Muscle layer of colon (tissue), 2 donors: Measurements from ENCODE around the gene ERC1.
"Not testable (repeated sequence)": the region's sequence is repeated elsewhere in the genome, so short reads cannot be mapped to it uniquely, and the experiment has no call there.

ENCODE experiments used
- H3K27ac ChIP-seq: one replicate; pipeline ENCODE4 v1.7.0; 2013; ENCODE audit warnings: low read depth, mild to moderate bottlenecking, low read length, moderate library complexity
- H3K27me3 ChIP-seq, 2 donors: one replicate each; pipeline ENCODE4 v1.7.0; 2013; ENCODE audit warnings: low read length in 2 of 2, mild to moderate bottlenecking in 2 of 2; ENCODE audit not compliant: insufficient read depth in 2 of 2, control insufficient read depth in 1 of 2
- H3K36me3 ChIP-seq: one replicate; pipeline ENCODE4 v1.7.0; 2013; ENCODE audit warnings: mild to moderate bottlenecking, low read length; ENCODE audit not compliant: insufficient read depth
- H3K4me1 ChIP-seq: one replicate; pipeline ENCODE4 v1.7.0; 2013; ENCODE audit warnings: mild to moderate bottlenecking, low read length; ENCODE audit not compliant: insufficient read depth
- H3K4me3 ChIP-seq, 2 donors: one replicate each; pipeline ENCODE4 v1.7.0; 2013; ENCODE audit warnings: low read length in 2 of 2, low read depth in 1 of 2, mild to moderate bottlenecking in 1 of 2, moderate library complexity in 1 of 2
- H3K9ac ChIP-seq: one replicate; pipeline ENCODE4 v1.7.0; 2013; ENCODE audit warnings: low read length
- H3K9me3 ChIP-seq: one replicate; pipeline ENCODE4 v1.7.0; 2013; ENCODE audit warnings: mild to moderate bottlenecking, low read length
- donor health status: abdominal sarcoma.
- donor health status: Adenocarcinoma of cecum.

Gene ERC1

DNA sequence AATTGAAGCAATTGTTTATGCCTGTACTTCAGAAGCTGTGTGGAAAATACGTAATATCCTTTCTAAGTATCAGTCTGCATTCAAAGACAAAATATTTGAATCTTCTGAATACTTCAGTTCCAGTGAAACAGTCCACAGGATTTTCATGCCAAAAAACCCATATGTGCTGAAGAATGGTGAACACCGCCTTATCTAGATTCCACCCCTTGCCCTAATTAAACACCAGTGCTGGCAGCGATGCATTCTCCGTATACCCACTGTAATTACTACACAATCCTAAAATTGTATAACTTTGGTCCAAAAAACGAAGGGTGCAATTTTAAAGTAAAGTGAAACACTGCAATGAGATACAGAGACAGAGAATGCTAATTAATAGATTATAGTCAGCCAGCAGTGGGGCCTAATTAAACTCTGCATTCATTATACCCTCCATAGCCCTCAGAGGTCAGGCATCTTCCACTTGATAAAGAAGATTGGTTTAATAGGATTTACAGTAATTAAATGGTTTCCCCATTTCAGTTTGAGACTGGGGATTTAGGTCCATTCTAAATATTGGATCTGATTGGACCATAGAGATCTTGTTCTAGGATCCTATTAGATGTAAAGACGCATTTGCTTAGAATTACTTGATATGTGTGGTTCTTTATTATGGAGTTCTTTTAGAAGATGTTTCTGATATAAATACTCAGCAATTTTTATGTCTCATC is 43.9 kb downstream of the ERC1 start:
- H3K4me1 ChIP-seq, result no peaks in the 10 kb centered on the region
- H3K27ac ChIP-seq, result no peak overlapping the region

DNA sequence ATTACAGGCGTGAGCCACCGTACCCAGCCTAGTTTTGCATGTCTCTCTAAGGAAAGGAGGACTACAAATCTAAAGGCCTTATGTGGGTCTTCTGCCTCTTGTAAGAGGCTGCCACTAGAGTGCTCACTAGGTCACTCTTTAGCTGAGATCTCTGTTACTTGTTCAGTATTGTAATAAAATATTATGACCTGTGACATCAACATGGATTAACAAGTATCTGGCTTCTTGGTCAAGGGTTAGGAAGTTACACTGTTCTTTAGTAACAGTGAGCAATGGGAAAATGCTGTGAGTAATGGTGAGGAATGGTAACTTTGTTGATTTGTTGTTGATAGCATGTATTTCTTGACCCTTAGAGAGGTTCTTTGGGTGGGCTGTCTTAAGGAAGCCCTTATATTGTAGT is 50.5 kb downstream of the ERC1 start:
- no peaks in the 10 kb centered on the region for H3K36me3 ChIP-seq
- H3K4me1 ChIP-seq, result no peaks in the 10 kb centered on the region
- no peak overlapping the region for H3K9ac ChIP-seq
- no peaks in the 10 kb centered on the region for H3K9me3 ChIP-seq
- no peak overlapping the region for H3K27ac ChIP-seq
- no peak overlapping the region for H3K4me3 ChIP-seq
- H3K27me3 ChIP-seq, result no peaks in the 10 kb centered on the region

More for the DNA sequence above, 43.9 kb downstream of the ERC1 start:
- Histone ChIP-seq H3K9ac (no peak overlapping the region), H3K4me3 (no peak overlapping the region), H3K27me3 (no peaks in the 10 kb centered on the region), H3K9me3 (no peaks in the 10 kb centered on the region), H3K36me3 (no peaks in the 10 kb centered on the region)

DNA sequence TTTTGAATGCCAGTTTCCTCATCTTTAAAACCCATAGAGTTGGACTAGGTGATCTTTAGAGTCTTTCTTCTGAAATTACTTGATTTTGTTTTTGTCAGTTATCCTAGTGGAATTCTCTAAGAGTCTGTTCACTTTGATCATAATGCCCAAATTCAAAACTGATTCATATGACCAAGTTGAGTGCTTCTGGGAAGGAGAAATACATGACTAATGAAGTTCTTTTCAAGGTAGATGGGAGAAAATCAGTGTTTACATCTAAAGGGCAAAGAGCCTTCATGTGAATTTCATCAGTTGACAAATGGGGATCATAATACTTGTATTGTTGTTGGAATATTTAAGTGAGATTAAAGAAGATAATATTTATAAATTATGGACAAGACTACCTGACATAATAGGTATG is 53.2 kb downstream of the ERC1 start:
- Histone ChIP-seq H3K9ac (no peak overlapping the region), H3K4me1 (no peaks in the 10 kb centered on the region), H3K27ac (no peak overlapping the region), H3K4me3 (no peak overlapping the region), H3K36me3 (no peaks in the 10 kb centered on the region), H3K9me3 (no peaks in the 10 kb centered on the region), H3K27me3 (no peaks in the 10 kb centered on the region)

DNA sequence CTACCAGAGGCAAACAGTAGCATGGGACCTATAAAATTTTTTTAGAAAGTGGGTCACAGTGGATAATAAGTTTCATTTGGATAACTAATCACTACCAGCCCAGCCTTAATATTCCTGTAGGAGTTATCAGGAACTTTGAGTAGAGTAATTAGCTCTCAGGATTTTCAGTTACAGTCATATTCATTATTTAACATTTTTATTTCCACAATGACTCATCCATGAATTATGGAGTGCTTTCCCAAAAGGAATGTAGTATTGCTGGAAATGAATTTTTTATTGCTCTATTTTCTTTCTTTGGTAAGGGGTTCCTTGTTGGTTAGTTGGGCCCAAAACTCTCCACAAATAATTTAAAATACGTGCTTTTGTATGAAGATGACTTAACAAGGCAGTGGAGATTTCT is 53.7 kb downstream of the ERC1 start:
- no peaks in the 10 kb centered on the region for H3K9me3 ChIP-seq
- no peak overlapping the region for H3K4me3 ChIP-seq
- no peak overlapping the region for H3K9ac ChIP-seq
- no peaks in the 10 kb centered on the region for H3K27me3 ChIP-seq
- no peaks in the 10 kb centered on the region for H3K4me1 ChIP-seq
- no peaks in the 10 kb centered on the region for H3K36me3 ChIP-seq
- H3K27ac ChIP-seq, result no peak overlapping the region

DNA sequence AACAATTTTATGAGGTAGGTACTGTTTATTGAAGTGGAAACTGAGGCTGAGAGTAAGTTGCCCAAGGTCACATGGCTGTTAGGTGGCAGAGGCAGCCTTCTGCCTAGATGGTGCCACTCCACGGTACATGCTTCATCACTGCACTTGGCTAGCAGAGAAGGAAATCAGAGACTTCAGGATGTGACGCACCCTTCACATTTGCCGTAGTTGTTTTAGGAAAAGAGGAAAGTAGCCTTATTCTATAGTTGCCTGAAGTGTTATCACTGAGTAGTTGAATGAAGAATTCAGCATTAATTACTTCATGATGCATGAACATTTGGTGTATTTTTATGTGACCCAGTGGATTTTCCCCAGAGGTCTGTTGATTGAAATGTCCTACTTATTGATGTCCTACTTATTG is 55.7 kb downstream of the ERC1 start:
- H3K36me3 ChIP-seq, result no peaks in the 10 kb centered on the region
- H3K4me1 ChIP-seq, result no peaks in the 10 kb centered on the region
- no peaks in the 10 kb centered on the region for H3K9me3 ChIP-seq
- no peak overlapping the region for H3K9ac ChIP-seq
- no peaks in the 10 kb centered on the region for H3K27me3 ChIP-seq
- no peak overlapping the region for H3K27ac ChIP-seq
- no peak overlapping the region for H3K4me3 ChIP-seq

DNA sequence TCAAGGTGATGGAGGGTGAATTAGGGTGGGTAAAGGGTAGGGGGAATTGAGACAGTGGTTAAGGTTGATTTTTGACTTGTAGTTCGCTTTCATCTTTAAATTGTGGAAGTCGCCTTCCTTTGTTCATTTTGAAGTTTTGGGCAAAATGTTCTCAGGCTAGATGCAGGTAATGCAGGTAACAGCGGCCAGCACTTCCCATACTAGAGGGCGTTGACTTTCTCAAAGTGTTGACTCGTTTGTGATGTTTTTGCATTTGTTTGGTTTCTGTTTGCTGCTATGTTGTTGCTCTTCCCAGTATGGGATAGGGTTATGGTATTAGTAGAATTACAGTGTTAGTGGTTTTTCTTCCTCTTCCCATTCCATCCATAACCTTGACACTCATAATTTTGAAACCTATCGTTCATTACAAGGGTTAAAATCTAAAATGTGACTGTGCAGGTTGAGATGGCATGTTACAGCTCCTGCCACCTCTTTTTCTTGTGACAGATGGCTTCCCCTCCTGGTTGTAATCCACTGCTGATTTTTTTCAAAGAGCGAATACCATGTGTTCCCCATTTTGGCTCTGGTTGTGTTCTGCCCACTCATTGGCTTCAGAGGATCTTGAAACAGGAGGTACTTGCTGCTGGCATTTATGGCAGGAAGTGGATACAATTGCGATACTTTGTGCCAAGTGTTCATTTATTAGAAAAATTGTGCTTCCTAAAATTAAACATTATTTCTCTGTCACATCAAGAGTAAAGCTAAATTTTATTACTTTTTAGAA is 57.1 kb downstream of the ERC1 start:
- no peak overlapping the region for H3K4me3 ChIP-seq
- H3K9ac ChIP-seq, result no peak overlapping the region
- H3K27me3 ChIP-seq, result no peaks in the 10 kb centered on the region
- H3K27ac ChIP-seq, result no peak overlapping the region
- H3K9me3 ChIP-seq, result no peaks in the 10 kb centered on the region
- no peaks in the 10 kb centered on the region for H3K36me3 ChIP-seq
- peaks cover 1% of the 10 kb centered on the region for H3K4me1 ChIP-seq

DNA sequence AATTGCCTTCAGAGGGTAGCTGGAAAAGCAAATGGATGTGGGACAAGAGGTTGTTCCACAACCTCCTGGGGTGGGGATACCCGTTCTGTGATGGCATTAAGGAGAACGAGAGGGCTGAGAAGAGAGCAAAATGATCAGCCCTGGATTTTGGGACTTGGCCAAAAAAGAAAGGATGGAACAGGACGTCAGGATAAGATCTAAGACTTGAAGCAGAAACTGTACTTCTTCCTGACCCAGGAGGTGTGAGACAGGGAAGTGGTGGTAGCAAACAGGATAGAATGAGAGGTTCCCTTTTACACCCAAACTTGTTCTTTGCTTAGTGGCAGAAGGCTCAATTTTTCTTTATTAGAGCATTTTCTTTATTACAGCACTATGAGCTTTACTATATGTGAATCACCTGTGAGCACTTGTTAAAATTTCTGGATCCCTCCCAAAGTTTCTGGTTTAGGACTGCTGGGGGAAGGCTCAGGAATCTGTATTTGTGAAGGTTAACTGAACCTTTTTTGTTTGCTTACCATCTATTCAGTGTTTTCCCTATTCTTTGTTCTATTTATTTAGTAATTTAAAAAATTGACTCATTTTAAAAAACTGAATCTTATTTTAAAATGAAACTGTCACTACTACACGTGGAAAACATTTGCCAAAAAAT is 59.2 kb downstream of the ERC1 start:
- no peaks in the 10 kb centered on the region for H3K36me3 ChIP-seq
- no peak overlapping the region for H3K27ac ChIP-seq
- H3K4me3 ChIP-seq, result no peak overlapping the region
- H3K9me3 ChIP-seq, result no peaks in the 10 kb centered on the region
- H3K4me1 ChIP-seq, result peaks cover 21% of the 10 kb centered on the region
- H3K27me3 ChIP-seq, result no peaks in the 10 kb centered on the region
- H3K9ac ChIP-seq, result no peak overlapping the region

DNA sequence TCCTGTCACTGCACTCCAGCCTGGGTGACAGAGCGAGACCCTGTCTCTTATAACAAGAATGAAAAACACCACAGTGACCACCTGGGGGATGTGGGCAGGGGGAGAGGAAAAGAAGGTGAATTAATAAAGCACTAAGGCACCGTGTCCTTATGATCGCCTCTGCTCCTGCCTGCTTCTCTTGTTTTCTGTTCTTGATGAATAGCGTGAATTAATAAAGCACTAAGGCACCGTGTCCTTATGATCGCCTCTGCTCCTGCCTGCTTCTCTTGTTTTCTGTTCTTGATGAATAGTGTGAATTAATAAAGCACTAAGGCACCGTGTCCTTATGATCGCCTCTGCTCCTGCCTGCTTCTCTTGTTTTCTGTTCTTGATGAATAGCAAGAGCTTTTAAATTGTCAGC is 60.6 kb downstream of the ERC1 start:
- not testable (repeated sequence) for H3K4me3 ChIP-seq, H3K27me3 ChIP-seq, H3K9ac ChIP-seq, H3K9me3 ChIP-seq, H3K27ac ChIP-seq, H3K36me3 ChIP-seq
- peaks cover 21% of the 10 kb centered on the region for H3K4me1 ChIP-seq

DNA sequence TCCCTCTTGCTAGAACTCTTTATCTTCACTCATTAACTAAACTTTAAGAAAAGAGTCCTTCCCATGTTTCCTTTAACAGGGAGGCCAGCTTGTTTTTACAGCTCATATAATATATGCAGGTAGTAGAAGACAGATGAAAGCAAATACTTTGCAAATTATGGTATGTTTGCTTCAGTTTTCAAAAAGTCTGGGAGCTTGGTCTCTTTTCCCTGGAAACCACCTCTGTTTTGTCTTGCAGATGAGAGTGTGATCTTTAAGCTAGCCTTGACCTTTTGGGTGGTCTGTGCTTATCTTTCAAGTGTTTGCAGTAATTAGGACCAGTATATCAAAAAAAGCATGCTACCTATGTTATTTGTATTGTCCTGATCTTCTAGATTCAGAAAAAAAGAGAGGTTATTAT is 62.7 kb downstream of the ERC1 start:
- Histone ChIP-seq H3K9me3 (peaks cover 6% of the 10 kb centered on the region), H3K27ac (no peak overlapping the region), H3K9ac (no peak overlapping the region), H3K36me3 (no peaks in the 10 kb centered on the region), H3K4me3 (no peak overlapping the region), H3K4me1 (peaks cover 21% of the 10 kb centered on the region), H3K27me3 (no peaks in the 10 kb centered on the region)

DNA sequence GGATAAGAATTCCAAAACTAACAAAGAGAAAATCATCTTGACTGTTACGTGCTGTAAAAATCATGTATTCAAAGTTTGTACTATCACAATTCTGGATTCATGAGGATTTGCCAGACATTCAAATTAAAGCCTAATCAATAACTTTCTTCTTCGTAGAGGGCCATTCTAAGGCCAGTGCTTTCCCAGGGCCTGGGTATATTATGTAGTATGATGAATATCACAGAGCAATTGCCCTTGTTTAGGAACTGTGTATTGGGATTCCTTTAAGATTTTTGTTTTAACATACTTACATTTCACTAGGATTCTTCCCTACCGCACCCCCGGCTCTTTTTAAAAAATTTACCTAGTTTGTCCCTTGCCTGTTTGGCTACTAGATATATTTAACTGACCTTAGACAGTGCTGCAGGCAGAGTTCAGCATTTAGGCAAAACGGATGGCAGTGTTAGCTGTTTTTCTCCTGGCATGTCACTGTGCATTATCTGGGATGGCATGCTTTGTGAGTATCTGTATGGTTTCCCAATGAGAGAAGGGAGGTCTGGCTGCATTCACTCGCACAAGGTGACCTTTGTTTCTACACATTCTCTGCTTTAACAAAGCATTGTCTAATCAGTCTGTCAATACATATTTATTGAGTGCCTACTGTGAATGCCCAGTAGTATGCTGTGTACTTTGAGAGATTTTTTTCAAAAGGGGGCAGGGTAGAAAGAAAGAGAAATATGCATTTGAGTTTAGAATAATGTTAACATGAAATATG is 63.3 kb downstream of the ERC1 start:
- Histone ChIP-seq H3K27me3 (no peaks in the 10 kb centered on the region), H3K4me1 (peaks cover 21% of the 10 kb centered on the region), H3K4me3 (no peak overlapping the region), H3K27ac (no peak overlapping the region), H3K36me3 (no peaks in the 10 kb centered on the region), H3K9me3 (peaks cover 8% of the 10 kb centered on the region), H3K9ac (no peak overlapping the region)

DNA sequence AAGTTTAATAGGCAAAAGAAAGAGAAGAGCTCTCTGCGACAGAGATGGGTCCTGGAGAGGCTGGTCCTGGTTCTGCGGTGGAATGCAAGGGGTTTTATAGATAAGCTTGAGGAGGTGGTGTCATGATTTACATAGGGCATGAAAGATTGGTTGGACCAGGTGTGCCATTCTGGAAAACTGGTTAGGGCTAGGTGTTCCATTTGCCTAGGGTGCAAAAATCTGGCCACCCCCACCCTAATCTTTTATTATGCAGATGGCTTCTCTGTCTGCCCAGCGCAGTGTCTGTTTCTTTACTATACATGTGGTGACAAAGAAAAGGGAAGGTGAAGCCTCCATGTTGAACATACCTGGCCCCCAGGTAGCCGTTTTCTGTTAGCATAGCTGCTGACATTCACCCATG is 65.4 kb downstream of the ERC1 start:
- Histone ChIP-seq H3K27me3 (no peaks in the 10 kb centered on the region), H3K4me3 (no peak overlapping the region), H3K9me3 (peaks cover 8% of the 10 kb centered on the region), H3K36me3 (no peaks in the 10 kb centered on the region), H3K4me1 (peaks cover 21% of the 10 kb centered on the region), H3K27ac (no peak overlapping the region), H3K9ac (no peak overlapping the region)
